PC-9 (cell line): ENCODE measurements around the gene LMNTD2. TPM values are rescaled to one million over a fixed set of nuclear protein-coding genes. Genes with fewer than 3 reads are reported as not detected.

Experiments
- BruUV-seq: library from RNA; stranded (reverse); fragments of 400-500 nt; replicated peaks from 2 replicates; lab custom pipeline; 2021; lab: Mats Ljungman, UMichigan
- CTCF ChIA-PET: fragments of 300-600 bp; sonication (Branson Sonifier 250); formaldehyde crosslinking; loops from one replicate; lab custom pipeline; 2022; ENCODE audit warnings: antibody characterized with exemption; lab: Charles Lee
- POLR2A ChIA-PET: fragments of 300-600 bp; sonication (Branson Sonifier 250); formaldehyde crosslinking; loops from one replicate; lab custom pipeline; 2022; ENCODE audit warnings: antibody characterized with exemption; ENCODE audit not compliant: unreplicated experiment; lab: Charles Lee
- DNase-seq, 2 experiments: peaks; one replicate each; pipeline versions ENCODE4 v3.0.0 to v3.0.0-alpha.2; 2015 to 2022; ENCODE audit warnings: mixed read lengths in 1 of 2
- H2AFZ ChIP-seq: fragments of 200-600 bp; sonication (generic); 2 replicates; pipeline ENCODE4 v1.8.1; 2017; ENCODE audit warnings: antibody characterized with exemption
- H3F3A ChIP-seq: fragments of 200-600 bp; sonication (generic); 2 replicates; pipeline ENCODE4 v1.8.1; 2017; ENCODE audit warnings: antibody characterized with exemption, mild to moderate bottlenecking, low read depth; ENCODE audit not compliant: insufficient read depth
- H3K27ac ChIP-seq: fragments of 200-600 bp; sonication (generic); 2 replicates; pipeline ENCODE4 v1.6.1; 2016; ENCODE audit warnings: mixed run types
- H3K27me3 ChIP-seq: fragments of 200-600 bp; sonication (generic); 2 replicates; pipeline ENCODE4 v1.6.1; 2016; ENCODE audit warnings: low read depth, mixed run types; ENCODE audit not compliant: insufficient read depth
- H3K36me3 ChIP-seq: fragments of 200-600 bp; sonication (generic); 2 replicates; pipeline ENCODE4 v1.6.1; 2016; ENCODE audit warnings: low read depth, mixed run types
- H3K4me1 ChIP-seq: fragments of 200-600 bp; sonication (generic); replicated peaks from 2 replicates; pipeline ENCODE4 v1.6.1; 2016; ENCODE audit warnings: mixed run types; ENCODE audit not compliant: insufficient read depth
- H3K4me2 ChIP-seq: fragments of 200-600 bp; sonication (generic); 2 replicates; pipeline ENCODE4 v1.6.1; 2017; ENCODE audit warnings: mixed run types
- H3K4me3 ChIP-seq: fragments of 200-600 bp; sonication (generic); 2 replicates; pipeline ENCODE4 v1.6.1; 2016; ENCODE audit warnings: mixed run types
- H3K79me2 ChIP-seq: fragments of 200-600 bp; sonication (generic); 2 replicates; pipeline ENCODE4 v1.6.1; 2017; ENCODE audit warnings: low read depth, mixed run types
- H3K9me2 ChIP-seq: fragments of 200-600 bp; sonication (generic); 2 replicates; pipeline ENCODE4 v1.8.1; 2017; ENCODE audit warnings: mild to moderate bottlenecking; ENCODE audit not compliant: insufficient read depth
- H3K9me3 ChIP-seq: fragments of 200-600 bp; sonication (generic); 2 replicates; pipeline ENCODE4 v1.8.1; 2016; ENCODE audit warnings: low read depth; ENCODE audit not compliant: insufficient read depth
- H4K20me1 ChIP-seq: fragments of 200-600 bp; sonication (generic); 2 replicates; pipeline ENCODE4 v1.8.1; 2017; ENCODE audit not compliant: insufficient read depth
- EZH2 ChIP-seq: fragments of 200-600 bp; sonication (generic); IDR thresholded peaks from 2 replicates; pipeline ENCODE4 v1.8.0; 2017; ENCODE audit warnings: antibody characterized with exemption, low read depth
- intact Hi-C: fragments of 100-400 bp; cut with micrococcal nuclease; formaldehyde crosslinking; loops from one replicate; pipeline ENCODE4 v1.10.0; 2022; ENCODE audit not compliant: unreplicated experiment
- total RNA-seq: library from RNA; stranded (reverse); gene quantifications from 2 replicates; pipeline ENCODE4 v1.2.3, GENCODE V29; 2021
- TF ChIP-seq, protein P1 (sequence below): fragments of 200-600 bp; sonication (generic); conservative IDR thresholded peaks from 2 replicates; pipeline ENCODE4 v1.6.1; 2017; ENCODE audit warnings: mixed run types, antibody characterized with exemption, mild to moderate bottlenecking, moderate library complexity

The LMNTD2 gene
- total RNA-seq, 1 experiment from 2014 or later, result 16.3 TPM

DNA sequence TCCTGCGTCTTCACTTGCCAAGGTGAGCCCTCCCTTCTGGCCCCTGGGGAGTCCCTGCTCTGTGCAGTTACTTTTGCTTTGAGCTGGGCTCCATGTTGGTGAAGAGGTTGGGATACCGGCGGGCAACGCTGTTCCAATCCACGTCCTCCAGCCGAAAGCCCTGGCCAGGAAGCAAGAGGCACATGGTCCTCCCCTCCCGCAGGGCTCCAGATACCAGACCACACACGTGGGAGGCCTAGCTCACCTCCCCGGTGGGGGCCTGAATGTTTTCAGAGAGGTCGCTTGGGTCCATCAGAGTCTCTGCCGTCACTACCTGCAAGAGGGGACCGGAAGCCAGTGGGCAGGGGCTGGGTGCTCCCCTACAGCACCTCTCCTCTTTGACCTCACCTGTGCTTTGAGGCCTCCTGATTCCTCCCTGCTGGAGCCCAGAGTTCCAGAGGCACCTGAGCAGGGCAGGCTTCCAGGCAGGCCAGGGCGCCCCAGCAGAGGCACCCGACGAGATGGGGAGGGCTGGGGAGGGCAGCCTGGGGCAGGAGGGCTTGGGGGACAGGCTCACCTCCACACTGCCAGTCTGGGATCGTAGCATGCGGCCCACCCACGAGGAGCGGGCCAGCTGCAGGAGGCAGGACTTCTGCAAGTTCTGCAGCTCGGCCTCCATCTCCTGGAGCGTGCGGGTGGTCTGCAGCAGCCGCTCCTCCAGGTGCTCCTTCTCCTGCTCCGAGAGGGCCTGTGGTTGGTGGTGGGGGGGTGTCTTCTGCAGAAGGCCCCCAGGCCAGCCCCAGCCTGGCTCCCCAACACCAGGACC lies 3.0 kb downstream of the LMNTD2 start:
- H3K79me2 ChIP-seq, result peaks cover 10% of the 10 kb centered on the region; the same call in 1 of the 2 replicates
- TF ChIP-seq EZH2, result no peak
- TF ChIP-seq, protein P1, sequence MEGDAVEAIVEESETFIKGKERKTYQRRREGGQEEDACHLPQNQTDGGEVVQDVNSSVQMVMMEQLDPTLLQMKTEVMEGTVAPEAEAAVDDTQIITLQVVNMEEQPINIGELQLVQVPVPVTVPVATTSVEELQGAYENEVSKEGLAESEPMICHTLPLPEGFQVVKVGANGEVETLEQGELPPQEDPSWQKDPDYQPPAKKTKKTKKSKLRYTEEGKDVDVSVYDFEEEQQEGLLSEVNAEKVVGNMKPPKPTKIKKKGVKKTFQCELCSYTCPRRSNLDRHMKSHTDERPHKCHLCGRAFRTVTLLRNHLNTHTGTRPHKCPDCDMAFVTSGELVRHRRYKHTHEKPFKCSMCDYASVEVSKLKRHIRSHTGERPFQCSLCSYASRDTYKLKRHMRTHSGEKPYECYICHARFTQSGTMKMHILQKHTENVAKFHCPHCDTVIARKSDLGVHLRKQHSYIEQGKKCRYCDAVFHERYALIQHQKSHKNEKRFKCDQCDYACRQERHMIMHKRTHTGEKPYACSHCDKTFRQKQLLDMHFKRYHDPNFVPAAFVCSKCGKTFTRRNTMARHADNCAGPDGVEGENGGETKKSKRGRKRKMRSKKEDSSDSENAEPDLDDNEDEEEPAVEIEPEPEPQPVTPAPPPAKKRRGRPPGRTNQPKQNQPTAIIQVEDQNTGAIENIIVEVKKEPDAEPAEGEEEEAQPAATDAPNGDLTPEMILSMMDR, result no peak
- H3K4me2 ChIP-seq, result no peak overlapping the region
- H3K27ac ChIP-seq, result no peak overlapping the region
- no peaks in the 10 kb centered on the region for H3K9me3 ChIP-seq
- no peaks in the 10 kb centered on the region for H3K27me3 ChIP-seq
- no peaks in the 10 kb centered on the region for H3K9me2 ChIP-seq
- POLR2A ChIA-PET, result no interaction called here
- H4K20me1 ChIP-seq, result no peaks in the 10 kb centered on the region; the same call in 1 of the 2 replicates
- H3K4me1 ChIP-seq, result no peaks in the 10 kb centered on the region
- no TSS peak for BruUV-seq
- no peak overlapping the region for H2AFZ ChIP-seq
- CTCF ChIA-PET, result no interaction called here
- H3K36me3 ChIP-seq, result no peaks in the 10 kb centered on the region
- DNase-seq, result no peak
- intact Hi-C loops, result no loop called here
- peaks cover 11% of the 10 kb centered on the region; the same call in 1 of the 2 replicates for H3F3A ChIP-seq
- no peak overlapping the region for H3K4me3 ChIP-seq

DNA sequence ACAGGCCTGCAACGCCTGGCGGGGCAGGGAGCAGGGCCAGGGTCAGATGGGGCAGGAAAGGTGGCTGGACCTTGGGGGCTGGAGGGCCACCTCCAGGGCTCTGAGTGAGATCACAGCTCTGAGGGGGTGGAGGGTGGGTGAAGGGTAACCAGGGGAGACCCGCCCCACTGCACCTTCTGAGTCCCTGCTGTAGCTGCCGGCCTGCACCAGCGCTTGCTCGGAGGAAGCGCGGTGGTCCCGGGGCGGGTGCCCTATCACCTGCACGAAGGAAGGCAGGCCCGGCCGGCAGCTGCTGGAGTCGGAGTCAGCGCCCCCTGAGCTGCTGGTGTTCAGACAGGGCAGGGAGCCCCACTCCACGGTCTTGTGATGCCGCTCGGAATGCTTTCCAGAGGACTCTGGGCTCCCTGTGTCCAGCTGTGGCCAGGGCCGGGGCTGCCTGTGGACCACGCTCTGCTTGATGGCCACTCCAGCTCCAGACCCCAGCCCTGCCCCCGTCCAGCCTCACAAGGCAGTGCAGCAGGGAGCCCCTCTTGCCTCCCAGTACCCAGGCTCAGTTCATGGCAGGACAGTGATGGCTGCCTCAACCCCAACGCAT lies 3.8 kb downstream of the LMNTD2 start:
- Histone ChIP-seq H3K9me3 (no peaks in the 10 kb centered on the region), H3K4me1 (no peaks in the 10 kb centered on the region), H3F3A (peaks cover 11% of the 10 kb centered on the region; the same call in 1 of the 2 replicates), H2AFZ (no peak overlapping the region), H3K27ac (no peak overlapping the region), H3K9me2 (no peaks in the 10 kb centered on the region), H3K27me3 (no peaks in the 10 kb centered on the region), H3K36me3 (no peaks in the 10 kb centered on the region), H3K4me2 (no peak overlapping the region), H3K79me2 (peaks cover 5% of the 10 kb centered on the region; the same call in 1 of the 2 replicates), H3K4me3 (no peak overlapping the region), H4K20me1 (no peaks in the 10 kb centered on the region; the same call in 1 of the 2 replicates)
- no TSS peak for BruUV-seq
- intact Hi-C loops, result no loop called here
- TF ChIP-seq, protein P1, result no peak
- no peak for TF ChIP-seq EZH2
- ChIA-PET CTCF (no interaction called here), POLR2A (no interaction called here)
- DNase-seq, result no peak

DNA sequence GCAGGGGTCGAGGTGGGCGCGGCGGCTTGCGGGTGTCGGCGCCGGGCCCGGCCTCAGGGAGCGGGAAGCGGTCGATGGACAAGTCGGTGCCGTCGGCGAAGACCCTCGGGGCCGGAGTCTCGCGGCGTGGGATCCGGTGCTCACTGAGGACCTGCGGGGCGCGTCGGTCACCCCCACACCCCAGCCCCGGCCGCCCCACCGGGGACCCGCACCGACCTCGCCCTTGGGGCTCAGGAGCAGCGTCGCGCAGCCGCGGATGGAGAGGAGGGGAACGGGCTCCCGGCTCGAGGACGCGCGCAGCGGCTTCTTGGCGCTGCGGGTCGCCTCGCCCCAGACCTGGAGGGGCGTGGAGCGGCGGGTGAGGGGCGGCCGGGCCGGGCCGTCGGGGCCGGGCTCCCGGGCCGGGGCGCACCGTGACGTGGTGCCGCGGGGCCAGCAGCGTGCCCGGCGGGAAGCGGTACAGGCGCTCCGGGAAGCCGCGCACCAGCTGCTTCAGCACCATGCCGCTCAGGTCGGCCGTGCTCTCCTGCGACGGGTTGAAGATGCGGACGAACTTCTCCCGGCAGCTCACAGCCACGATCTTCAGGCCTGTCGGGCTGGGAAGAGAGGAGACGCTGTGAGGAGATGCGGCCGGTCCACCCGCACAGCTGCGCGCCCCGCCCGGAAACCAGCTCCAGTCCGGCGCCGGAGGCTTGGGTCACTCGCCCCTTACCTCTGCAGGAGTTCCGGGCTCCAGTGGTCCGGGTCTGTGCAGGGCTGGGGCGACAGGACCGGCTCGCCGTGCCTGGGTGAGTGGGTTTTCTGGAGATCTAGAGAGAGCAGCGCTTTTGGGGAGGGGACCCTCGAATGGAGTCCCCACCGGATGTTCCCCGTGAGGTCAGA lies 4.5 kb downstream of the LMNTD2 start:
- no peaks in the 10 kb centered on the region for H3K27me3 ChIP-seq
- no peak overlapping the region for H3K4me2 ChIP-seq
- H3K9me3 ChIP-seq, result no peaks in the 10 kb centered on the region
- DNase-seq, result no peak
- H2AFZ ChIP-seq, result no peak overlapping the region
- BruUV-seq, result no TSS peak
- ChIA-PET CTCF (no interaction called here), POLR2A (no interaction called here)
- TF ChIP-seq, protein P1, result no peak
- H3K4me1 ChIP-seq, result no peaks in the 10 kb centered on the region
- H4K20me1 ChIP-seq, result no peaks in the 10 kb centered on the region
- H3F3A ChIP-seq, result peaks cover 11% of the 10 kb centered on the region; the same call in 1 of the 2 replicates
- H3K27ac ChIP-seq, result no peak overlapping the region
- H3K9me2 ChIP-seq, result no peaks in the 10 kb centered on the region
- intact Hi-C loops, result no loop called here
- H3K79me2 ChIP-seq, result no peaks in the 10 kb centered on the region
- no peaks in the 10 kb centered on the region for H3K36me3 ChIP-seq
- no peak overlapping the region for H3K4me3 ChIP-seq
